PC-3 (cell line): Measurements from ENCODE around the gene PRPH2. TPM values are rescaled to one million over a fixed set of nuclear protein-coding genes. Genes with fewer than 3 reads are reported as not detected.
A peak's percentile ranks its signal among the peaks of the same experiment; 100 is the strongest.

Experiments
- ATAC-seq: fragments of 200-7000 bp; cut with Tn5 transposase; 2 replicates; pipeline ENCODE4 v1.9.1; 2020; ENCODE audit warnings: mild to moderate bottlenecking, moderate library complexity
- BruUV-seq: library from RNA; stranded (reverse); fragments of 400-500 nt; replicated peaks from 2 replicates; lab custom pipeline; 2021; lab: Mats Ljungman, UMichigan
- CTCF ChIA-PET: fragments of 300-600 bp; sonication (Branson Sonifier 250); formaldehyde crosslinking; loops from one replicate; lab custom pipeline; 2022; ENCODE audit warnings: antibody characterized with exemption; lab: Charles Lee
- POLR2A ChIA-PET: fragments of 300-600 bp; sonication (Branson Sonifier 250); formaldehyde crosslinking; loops from one replicate; lab custom pipeline; 2022; ENCODE audit warnings: antibody characterized with exemption; ENCODE audit not compliant: unreplicated experiment; lab: Charles Lee
- DNase-seq: peaks from one replicate; pipeline ENCODE4 v3.0.0-alpha.2; 2015
- H2AFZ ChIP-seq: fragments of 300-600 bp; sonication (generic); 2 replicates; pipeline ENCODE4 v1.6.0; 2016; ENCODE audit warnings: antibody characterized with exemption, low read length
- H3F3A ChIP-seq: fragments of 300-600 bp; sonication (generic); one replicate; pipeline ENCODE4 v1.6.0; 2017; ENCODE audit warnings: antibody characterized with exemption, low read length, control low read depth, mild to moderate bottlenecking; ENCODE audit not compliant: unreplicated experiment
- H3K27ac ChIP-seq: fragments of 300-600 bp; sonication (generic); 2 replicates; pipeline ENCODE4 v1.5.1; 2016; ENCODE audit warnings: mild to moderate bottlenecking, low read length
- H3K27me3 ChIP-seq: fragments of 300-600 bp; sonication (generic); 2 replicates; pipeline ENCODE4 v1.6.1; 2016; ENCODE audit warnings: low read length, mixed read lengths
- H3K36me3 ChIP-seq: fragments of 300-600 bp; sonication (generic); 2 replicates; pipeline ENCODE4 v1.6.1; 2016; ENCODE audit warnings: low read depth, mixed run types, low read length, mixed read lengths
- H3K4me1 ChIP-seq: fragments of 300-600 bp; sonication (generic); 2 replicates; pipeline ENCODE4 v1.5.1; 2016; ENCODE audit warnings: low read length; ENCODE audit not compliant: insufficient read depth
- H3K4me2 ChIP-seq: fragments of 300-600 bp; sonication (generic); 2 replicates; pipeline ENCODE4 v1.6.0; 2016; ENCODE audit warnings: low read length
- H3K4me3 ChIP-seq: fragments of 300-600 bp; sonication (generic); 2 replicates; pipeline ENCODE4 v1.5.1; 2016; ENCODE audit warnings: mild to moderate bottlenecking, low read length, mixed read lengths
- H3K79me2 ChIP-seq: fragments of 300-600 bp; sonication (generic); 2 replicates; pipeline ENCODE4 v1.6.1; 2017; ENCODE audit warnings: low read length, mixed read lengths
- H3K9ac ChIP-seq: fragments of 300-600 bp; sonication (generic); 2 replicates; pipeline ENCODE4 v1.6.0; 2016; ENCODE audit warnings: mild to moderate bottlenecking, low read length
- H3K9me2 ChIP-seq: fragments of 300-600 bp; sonication (generic); replicated peaks from 2 replicates; pipeline ENCODE4 v1.6.1; 2016; ENCODE audit warnings: mixed run types, low read length, mixed read lengths
- H3K9me3 ChIP-seq: fragments of 300-600 bp; sonication (generic); 2 replicates; pipeline ENCODE4 v1.6.1; 2016; ENCODE audit warnings: low read length, mixed read lengths
- H4K20me1 ChIP-seq: fragments of 300-600 bp; sonication (generic); 2 replicates; pipeline ENCODE4 v1.6.1; 2016; ENCODE audit warnings: low read length, mixed read lengths
- CTCF ChIP-seq: fragments of 300-600 bp; sonication (generic); conservative IDR thresholded peaks from 2 replicates; pipeline ENCODE4 v1.5.1; 2017; ENCODE audit warnings: antibody characterized with exemption, low read depth, mild to moderate bottlenecking, low read length
- EZH2 ChIP-seq: fragments of 300-600 bp; sonication (generic); IDR thresholded peaks from one replicate; pipeline ENCODE4 v1.6.1; 2017; ENCODE audit warnings: antibody characterized with exemption, mild to moderate bottlenecking, low read length; ENCODE audit not compliant: unreplicated experiment
- EZH2phosphoT487 ChIP-seq: fragments of 300-600 bp; sonication (generic); IDR thresholded peaks from 2 replicates; pipeline ENCODE4 v1.6.1; 2018; ENCODE audit warnings: mild to moderate bottlenecking, antibody characterized with exemption, low read length, borderline replicate concordance
- intact Hi-C: fragments of 100-400 bp; cut with micrococcal nuclease; formaldehyde crosslinking; loops from 2 replicates; pipeline ENCODE4 v1.9.0; 2023
- total RNA-seq: library from RNA; depleted of rRNA; stranded (reverse); fragments of >200 nt; gene quantifications from 2 replicates; pipeline ENCODE4 v1.2.3, GENCODE V29; 2014

Gene PRPH2
- total RNA-seq, 1 experiment from 2014 or later: not detected

- ChIA-PET CTCF (interaction anchor here (0.6 to 1.3 kb wide), 2 partner anchors 34 to 312 kb away, joined by 3 to 4 read pairs; no protein-coding TSS in a partner anchor), POLR2A (interaction anchor here (0.5 kb wide), 1 partner anchor 100 kb away, joined by 4 read pairs; no protein-coding TSS in a partner anchor)
- H3K9me3 ChIP-seq: no peaks in the 10 kb centered on the region
- peak; percentile 19 for DNase-seq
- no peak overlapping the region for H3K9ac ChIP-seq
- BruUV-seq: no TSS peak
- H4K20me1 ChIP-seq: no peaks in the 10 kb centered on the region
- H3K79me2 ChIP-seq: no peaks in the 10 kb centered on the region
- ATAC-seq: no peak; the same call in 1 of the 2 replicates
- H3K4me2 ChIP-seq: no peak overlapping the region
- H2AFZ ChIP-seq: no peak overlapping the region
- peaks cover 27% of the 10 kb centered on the region for H3K36me3 ChIP-seq
- TF ChIP-seq EZH2: no peak
- no peak for TF ChIP-seq EZH2phosphoT487
- TF ChIP-seq CTCF: no peak
- intact Hi-C loops: loop anchor here (2.0 kb wide), 1 partner anchor 34 kb away; no protein-coding TSS in a partner anchor
- H3K4me3 ChIP-seq: no peak overlapping the region
- H3K9me2 ChIP-seq: no peaks in the 10 kb centered on the region
- no peaks in the 10 kb centered on the region for H3K4me1 ChIP-seq
- no peaks in the 10 kb centered on the region for H3F3A ChIP-seq
- no peak overlapping the region for H3K27ac ChIP-seq
- H3K27me3 ChIP-seq: no peaks in the 10 kb centered on the region
Measured at GRCh38 chr6:42692137-42692911, 30.1 kb downstream of the PRPH2 start.

GRCh38 chr6:42690872-42691271, 31.5 kb downstream of the PRPH2 start:
- Histone ChIP-seq H3K4me1 (no peaks in the 10 kb centered on the region), H3K4me3 (no peak overlapping the region), H3K9me2 (no peaks in the 10 kb centered on the region), H2AFZ (no peak overlapping the region), H3K36me3 (peaks cover 27% of the 10 kb centered on the region), H3K9ac (no peak overlapping the region), H3F3A (no peaks in the 10 kb centered on the region), H3K9me3 (no peaks in the 10 kb centered on the region), H3K27ac (no peak overlapping the region), H4K20me1 (no peaks in the 10 kb centered on the region), H3K27me3 (no peaks in the 10 kb centered on the region), H3K79me2 (no peaks in the 10 kb centered on the region), H3K4me2 (no peak overlapping the region)
- ChIA-PET CTCF (no interaction called here), POLR2A (no interaction called here)
- no peak for DNase-seq
- TF ChIP-seq CTCF (no peak), EZH2 (no peak), EZH2phosphoT487 (no peak)
- intact Hi-C loops: no loop called here
- no peak for ATAC-seq
- BruUV-seq: no TSS peak

- no TSS peak for BruUV-seq
- Histone ChIP-seq H3K4me2 (no peak overlapping the region), H3K9me3 (no peaks in the 10 kb centered on the region), H3K27me3 (no peaks in the 10 kb centered on the region), H3K9ac (no peak overlapping the region), H3K4me1 (no peaks in the 10 kb centered on the region), H3K4me3 (no peak overlapping the region), H3K27ac (no peak overlapping the region), H2AFZ (no peak overlapping the region), H3K36me3 (peaks cover 28% of the 10 kb centered on the region), H3K79me2 (no peaks in the 10 kb centered on the region), H4K20me1 (no peaks in the 10 kb centered on the region), H3K9me2 (no peaks in the 10 kb centered on the region), H3F3A (no peaks in the 10 kb centered on the region)
- CTCF ChIA-PET: no interaction called here
- DNase-seq: no peak
- intact Hi-C loops: no loop called here
- no peak for TF ChIP-seq CTCF
- TF ChIP-seq EZH2phosphoT487: no peak
- TF ChIP-seq EZH2: no peak
- ATAC-seq: no peak
- POLR2A ChIA-PET: no interaction called here
Measured at GRCh38 chr6:42690151-42690702, 32.2 kb downstream of the PRPH2 start.
